H1 (cell line): Measurements from ENCODE around the gene TUBAL3. TPM values are rescaled to one million over a fixed set of nuclear protein-coding genes. Genes with fewer than 3 reads are reported as not detected.
A peak's percentile ranks its signal among the peaks of the same experiment; 100 is the strongest.

Experiments used
- CTCF ChIA-PET: fragments of 300-600 bp; sonication (Branson Sonifier 250); formaldehyde crosslinking; loops from one replicate; lab custom pipeline; 2021; ENCODE audit not compliant: partially characterized antibody; lab: Charles Lee
- POLR2A ChIA-PET: fragments of 300-600 bp; sonication (Branson Sonifier 250); formaldehyde crosslinking; loops from one replicate; lab custom pipeline; 2021; ENCODE audit warnings: inconsistent platforms; ENCODE audit not compliant: partially characterized antibody; lab: Charles Lee
- DNase-seq, 2 experiments: peaks; one replicate each; pipeline versions ENCODE4 v3.0.0 to v3.0.0-alpha.2; 2010 to 2022; ENCODE audit warnings: low spot score in 2 of 2, low read depth in 1 of 2, mixed read lengths in 1 of 2
- FAIRE-seq: peaks from 2 replicates; lab custom pipeline; 2011; peaks lifted over from hg19 to GRCh38; lab: Jason Lieb, UNC
- H2AFZ ChIP-seq: 2 replicates; pipeline ENCODE4 v1.8.1; 2012; ENCODE audit warnings: low read length, inconsistent platforms
- H2AK5ac ChIP-seq: 2 replicates; pipeline ENCODE4 v1.6.1; 2013; ENCODE audit warnings: low read depth, low read length
- H2BK120ac ChIP-seq: replicated peaks from 2 replicates; pipeline ENCODE3; 2013; ENCODE audit warnings: low read depth, low read length, inconsistent platforms
- H2BK12ac ChIP-seq: 2 replicates; pipeline ENCODE4 v1.6.1; 2013; ENCODE audit warnings: low read depth, low read length
- H2BK15ac ChIP-seq: 2 replicates; pipeline ENCODE4 v1.6.1; 2013; ENCODE audit warnings: low read length
- H2BK20ac ChIP-seq: 2 replicates; pipeline ENCODE4 v1.6.1; 2013; ENCODE audit warnings: low read length
- H2BK5ac ChIP-seq: 2 replicates; pipeline ENCODE4 v1.6.1; 2013; ENCODE audit warnings: low read depth, low read length
- H3K14ac ChIP-seq: 2 replicates; pipeline ENCODE4 v1.6.1; 2013; ENCODE audit warnings: inconsistent platforms; ENCODE audit not compliant: insufficient read length
- H3K18ac ChIP-seq: 2 replicates; pipeline ENCODE4 v1.6.1; 2013; ENCODE audit warnings: low read length; ENCODE audit errors: extremely low read depth
- H3K23ac ChIP-seq: 2 replicates; pipeline ENCODE4 v1.6.1; 2013; ENCODE audit warnings: inconsistent platforms; ENCODE audit not compliant: insufficient read length
- H3K23me2 ChIP-seq: 2 replicates; pipeline ENCODE4 v1.6.1; 2013; ENCODE audit warnings: low read depth, low read length
- H3K27ac ChIP-seq: 2 replicates; pipeline ENCODE4 v1.6.1; 2011; ENCODE audit warnings: low read depth, low read length, inconsistent platforms
- H3K27me3 ChIP-seq, 4 experiments: replicated peaks in 1 of 4; 1 replicate in 1 of 4; 2 replicates in 3 of 4; pipeline versions ENCODE4 v1.6.1 to v1.8.1; 2011 to 2013; ENCODE audit warnings: low read length in 3 of 4, mild to moderate bottlenecking in 3 of 4, inconsistent platforms in 2 of 4, mixed read lengths in 2 of 4, moderate library complexity in 1 of 4; ENCODE audit not compliant: control insufficient read depth in 3 of 4, insufficient read depth in 3 of 4; ENCODE audit errors: extremely low read depth in 1 of 4
- H3K36me3 ChIP-seq, 4 experiments: 2 replicates each; pipeline versions ENCODE4 v1.6.1 to v1.8.1; 2011 to 2013; ENCODE audit warnings: mild to moderate bottlenecking in 4 of 4, low read length in 3 of 4, moderate library complexity in 2 of 4, control low read depth in 1 of 4, inconsistent platforms in 1 of 4; ENCODE audit not compliant: insufficient read depth in 4 of 4, control insufficient read depth in 2 of 4
- H3K4ac ChIP-seq: replicated peaks from 2 replicates; pipeline ENCODE3; 2013; ENCODE audit warnings: low read length, low read depth, mixed read lengths, inconsistent platforms; ENCODE audit not compliant: insufficient read length
- H3K4me1 ChIP-seq, 4 experiments: replicated peaks in 1 of 4; 1 replicate in 1 of 4; 2 replicates in 3 of 4; pipeline versions ENCODE4 v1.6.1 to v1.8.1; 2011 to 2013; ENCODE audit warnings: low read length in 3 of 4, inconsistent platforms in 2 of 4, mixed read lengths in 1 of 4; ENCODE audit not compliant: insufficient read depth in 4 of 4, control insufficient read depth in 3 of 4
- H3K4me2 ChIP-seq, 2 experiments: 2 replicates each; pipeline versions ENCODE4 v1.6.1 to v1.8.1; 2011 to 2013; ENCODE audit warnings: low read depth in 2 of 2, low read length in 2 of 2, control low read depth in 1 of 2, inconsistent platforms in 1 of 2, mild to moderate bottlenecking in 1 of 2; ENCODE audit not compliant: insufficient read depth in 1 of 2
- H3K4me3 ChIP-seq, 4 experiments: fragments of 200-600, 300-600 bp in 1 of 4; sonication (generic), shearing (Covaris generic), sonication (Bioruptor Twin) in 1 of 4; 2 replicates each; pipeline versions ENCODE4 v1.5.1 to v1.8.1; 2011 to 2016; ENCODE audit warnings: low read length in 4 of 4, low read depth in 3 of 4, control low read depth in 2 of 4, inconsistent platforms in 2 of 4, mild to moderate bottlenecking in 2 of 4, mixed read lengths in 1 of 4, moderate library complexity in 1 of 4; ENCODE audit not compliant: insufficient read depth in 2 of 4; ENCODE audit errors: extremely low read depth in 1 of 4
- H3K56ac ChIP-seq: replicated peaks from 2 replicates; pipeline ENCODE3; 2013; ENCODE audit warnings: low read depth, mild to moderate bottlenecking, mixed read lengths, low read length, inconsistent platforms; ENCODE audit not compliant: insufficient read length
- H3K79me1 ChIP-seq: 2 replicates; pipeline ENCODE4 v1.6.1; 2013; ENCODE audit warnings: low read depth, low read length, control low read depth
- H3K79me2 ChIP-seq, 2 experiments: 2 replicates each; pipeline versions ENCODE4 v1.6.1 to v1.8.1; 2012 to 2013; ENCODE audit warnings: low read length in 2 of 2, mild to moderate bottlenecking in 2 of 2, inconsistent platforms in 1 of 2; ENCODE audit not compliant: insufficient read depth in 2 of 2, control insufficient read depth in 1 of 2
- H3K9ac ChIP-seq, 4 experiments: replicated peaks in 1 of 4; 1 replicate in 1 of 4; 2 replicates in 3 of 4; pipeline versions ENCODE4 v1.6.1 to v1.8.1; 2011 to 2013; ENCODE audit warnings: low read depth in 3 of 4, low read length in 3 of 4, control low read depth in 2 of 4, mild to moderate bottlenecking in 2 of 4, moderate library complexity in 2 of 4, inconsistent platforms in 1 of 4; ENCODE audit errors: extremely low read depth in 1 of 4
- H3K9me3 ChIP-seq, 2 experiments: 2 replicates each; pipeline versions ENCODE4 v1.6.1 to v1.8.1; 2012 to 2013; ENCODE audit warnings: mild to moderate bottlenecking in 2 of 2, moderate library complexity in 2 of 2, control low read depth in 1 of 2, inconsistent platforms in 1 of 2, low read depth in 1 of 2, low read length in 1 of 2, mixed read lengths in 1 of 2; ENCODE audit not compliant: insufficient read depth in 2 of 2
- H4K20me1 ChIP-seq, 2 experiments: replicated peaks in 1 of 2; 2 replicates each; pipeline versions ENCODE3 to v1.8.1; 2011 to 2013; ENCODE audit warnings: inconsistent platforms in 2 of 2, low read length in 2 of 2, mild to moderate bottlenecking in 1 of 2; ENCODE audit not compliant: insufficient read depth in 2 of 2, control insufficient read depth in 1 of 2
- H4K5ac ChIP-seq: 2 replicates; pipeline ENCODE4 v1.6.1; 2013; ENCODE audit warnings: low read length, low read depth, mixed read lengths, inconsistent platforms; ENCODE audit not compliant: insufficient read length
- H4K8ac ChIP-seq: 2 replicates; pipeline ENCODE4 v1.8.0; 2013; ENCODE audit warnings: mild to moderate bottlenecking, moderate library complexity, low read length, inconsistent platforms; ENCODE audit not compliant: insufficient read depth; ENCODE audit errors: extremely low read depth
- H4K91ac ChIP-seq: replicated peaks from 2 replicates; pipeline ENCODE3; 2013; ENCODE audit warnings: low read length, mixed read lengths, inconsistent platforms; ENCODE audit not compliant: insufficient read length
- KDM4A ChIP-seq: IDR thresholded peaks from one replicate; pipeline ENCODE4 v1.7.1; 2012; ENCODE audit warnings: low read depth, mild to moderate bottlenecking, moderate library complexity, low read length, inconsistent platforms; ENCODE audit not compliant: severe bottlenecking
- RAD21 ChIP-seq, 2 experiments: IDR thresholded peaks in 1 of 2; conservative IDR thresholded peaks in 1 of 2; 2 replicates each; pipeline ENCODE4 v1.6.1; 2011; ENCODE audit warnings: low read depth in 2 of 2, low read length in 2 of 2, improper control_type of control experiment in 1 of 2, inconsistent platforms in 1 of 2, mild to moderate bottlenecking in 1 of 2, moderate library complexity in 1 of 2
- TAF7 ChIP-seq: optimal IDR thresholded peaks from 2 replicates; pipeline ENCODE3; 2011; ENCODE audit warnings: low read depth, mild to moderate bottlenecking, inconsistent platforms, low read length, moderate library complexity, borderline replicate concordance
- WGBS, 2 experiments: shearing (Covaris generic) in 1 of 2; methylation state at CpG; one replicate each; pipeline versions ENCODE4 v1.1.6 to v1.1.7; 2013 to 2015; ENCODE audit warnings: low lambda C conversion rate in 2 of 2, mixed read lengths in 2 of 2, inconsistent platforms in 1 of 2, low coverage in 1 of 2, missing lambda C conversion rate in 1 of 2; ENCODE audit not compliant: insufficient replicate concordance in 2 of 2, insufficient coverage in 1 of 2, insufficient read length in 1 of 2; ENCODE audit errors: extremely low coverage in 1 of 2, missing lambda C conversion rate in 1 of 2; 5-methylcytosine and 5-hydroxymethylcytosine counted together
- polyA plus RNA-seq, 7 experiments: library from polyadenylated mRNA; depleted of rRNA in 3 of 7; stranded (reverse) in 5 of 7; unstranded in 2 of 7; fragments of >200 nt in 5 of 7; fragments of 200-250 nt in 2 of 7; gene quantifications; 1 replicate in 5 of 7; 2 replicates in 1 of 7; 4 replicates in 1 of 7; pipeline versions ENCODE4 v1.2.1 to v1.2.3, GENCODE V29; 2011 to 2013; ENCODE audit warnings: missing spikeins in 2 of 7, mixed read lengths in 2 of 7
- total RNA-seq: library from RNA; stranded (reverse); fragmentation: NEBNext Ultra II Directional; extraction: Animal tissue kit (Norgen Biotek cat#: 25700); gene quantifications from 2 replicates; pipeline ENCODE4 v1.2.1, GENCODE V29; 2021
- TF ChIP-seq, protein P1 (sequence below): IDR thresholded peaks from 2 replicates; pipeline ENCODE4 v1.6.1; 2012; ENCODE audit warnings: inconsistent platforms
- TF ChIP-seq, protein P2 (sequence below): IDR thresholded peaks from 2 replicates; pipeline ENCODE4 v1.6.1; 2011; ENCODE audit warnings: low read depth, mild to moderate bottlenecking, low read length; ENCODE audit not compliant: insufficient read depth
- TF ChIP-seq, protein P3 (sequence below), 3 experiments: IDR thresholded peaks; 1 replicate in 2 of 3; 2 replicates in 1 of 3; pipeline versions ENCODE4 v1.5.1 to v1.6.1; 2011; ENCODE audit warnings: low read length in 3 of 3, mild to moderate bottlenecking in 3 of 3, inconsistent platforms in 2 of 3, low read depth in 1 of 3, moderate library complexity in 1 of 3; ENCODE audit not compliant: insufficient read depth in 1 of 3; ENCODE audit errors: control extremely low read depth in 1 of 3

Gene TUBAL3
- total and polyA plus RNA-seq, 2 of the 8 experiments (the other 6 are each of a cell fraction or from before 2014, with no cell fraction given) = 0.17 TPM; not detected in 1

DNA sequence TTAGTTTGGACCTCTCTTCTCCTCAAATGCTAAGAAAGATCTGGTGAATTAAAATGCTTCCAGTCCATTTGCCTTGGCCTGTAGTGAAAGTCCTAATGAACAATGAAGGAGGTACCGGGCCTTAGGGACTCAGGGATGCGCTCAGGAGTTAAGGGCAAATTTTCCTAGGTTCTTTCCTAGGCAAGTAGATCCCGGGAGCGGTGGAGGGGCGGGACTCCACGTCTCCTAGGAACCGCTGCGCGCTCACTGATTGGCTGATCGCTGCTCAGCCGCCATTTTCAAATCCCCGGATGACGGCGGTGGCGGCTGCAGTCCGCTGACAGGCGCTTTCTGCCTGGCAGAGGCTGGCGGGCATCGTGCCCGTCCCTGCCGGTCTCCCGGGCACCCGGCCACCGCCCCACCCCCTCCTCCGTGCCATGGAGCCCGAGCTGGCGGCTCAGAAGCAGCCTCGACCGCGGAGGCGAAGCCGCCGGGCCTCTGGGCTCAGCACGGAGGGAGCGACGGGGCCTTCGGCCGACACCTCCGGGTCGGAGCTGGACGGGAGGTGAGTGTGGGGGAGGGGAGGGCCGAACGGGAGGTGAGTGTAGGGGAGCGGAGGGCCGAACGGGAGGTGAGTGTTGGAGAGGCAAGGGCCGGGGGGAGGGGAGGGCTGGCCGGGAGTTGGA is 7.8 kb upstream of the TUBAL3 start, which contains the start of gene NET1:
Gene NET1, plus strand, starts transcription at position 281 of the 665 bp plus-strand sequence. Its CDS starts 136 bp downstream, at position 417.
- CTCF ChIA-PET = interaction anchor here (1.1 to 1.2 kb wide), 2 partner anchors 11 to 217 kb away, joined by 3 to 5 read pairs; no protein-coding TSS in a partner anchor
- H2AFZ ChIP-seq = peak within 1 kb of the TSS; percentile 89
- H3K4me3 ChIP-seq = peak within 1 kb of the TSS; percentile 63 to 97 (median 74)
- peak within 1 kb of the TSS; percentile 32 for H4K91ac ChIP-seq
- peaks cover 3 to 5% of the 10 kb centered on the region in 2 experiments for H4K20me1 ChIP-seq
- H3K9me3 ChIP-seq = 0 out of 4 replicates have a peak, but pooled peaks cover under 1 to 4% of the 10 kb centered on the region in 2 experiments
- H2BK20ac ChIP-seq = no peak within 1 kb of the TSS
- H3K27ac ChIP-seq = peak within 1 kb of the TSS; percentile 76; the same call in 1 of the 2 replicates
- peaks cover 4% of the 10 kb centered on the region for H3K23me2 ChIP-seq
- H3K79me1 ChIP-seq = peaks cover 5% of the 10 kb centered on the region; the same call in 1 of the 2 replicates
- H3K4me1 ChIP-seq = peaks cover 4 to 14% (median 7%) of the 10 kb centered on the region in 4 experiments
- H3K27me3 ChIP-seq = no peaks in the 10 kb centered on the region
- no peaks in the 10 kb centered on the region for H3K36me3 ChIP-seq
- peak within 1 kb of the TSS; percentile 48 for H4K5ac ChIP-seq
- H2BK5ac ChIP-seq = peak within 1 kb of the TSS; percentile 78; the same call in 1 of the 2 replicates
- no peak within 1 kb of the TSS for H3K23ac ChIP-seq
- no peak within 1 kb of the TSS for H3K4ac ChIP-seq
- peak within 1 kb of the TSS; percentile 82; the same call in 1 of the 2 replicates for H3K18ac ChIP-seq
- peak within 1 kb of the TSS; percentile 37 for H3K56ac ChIP-seq
- peak within 1 kb of the TSS; percentile 78 for H4K8ac ChIP-seq
- peak within 1 kb of the TSS; percentile 64 to 91 (median 79); a peak in 6 of 7 replicates for H3K9ac ChIP-seq
- FAIRE-seq (no peak), DNase-seq (peak; percentile 83 to 95)
- no peak within 1 kb of the TSS for H2BK12ac ChIP-seq
- POLR2A ChIA-PET = interaction anchor here (0.9 to 2.3 kb wide), 2 partner anchors 29 to 35 kb away, joined by 3 to 7 read pairs; no protein-coding TSS in a partner anchor
- H3K79me2 ChIP-seq = peaks cover 21 to 45% of the 10 kb centered on the region in 2 experiments
- 0% methylated on average over 16 of the region's 48 CpGs; no CpG with 5 or more reads in 1 of the 2 experiments for WGBS, 2 experiments
- H3K14ac ChIP-seq = no peak within 1 kb of the TSS
- no peak within 1 kb of the TSS for H2BK15ac ChIP-seq
- H2AK5ac ChIP-seq = no peak within 1 kb of the TSS
- no peak within 1 kb of the TSS for H2BK120ac ChIP-seq
- H3K4me2 ChIP-seq = peak within 1 kb of the TSS; percentile 62 to 72
- TF ChIP-seq, protein P1, sequence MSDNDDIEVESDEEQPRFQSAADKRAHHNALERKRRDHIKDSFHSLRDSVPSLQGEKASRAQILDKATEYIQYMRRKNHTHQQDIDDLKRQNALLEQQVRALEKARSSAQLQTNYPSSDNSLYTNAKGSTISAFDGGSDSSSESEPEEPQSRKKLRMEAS = peak; percentile 65
- TF ChIP-seq, protein P2, sequence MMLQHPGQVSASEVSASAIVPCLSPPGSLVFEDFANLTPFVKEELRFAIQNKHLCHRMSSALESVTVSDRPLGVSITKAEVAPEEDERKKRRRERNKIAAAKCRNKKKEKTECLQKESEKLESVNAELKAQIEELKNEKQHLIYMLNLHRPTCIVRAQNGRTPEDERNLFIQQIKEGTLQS = no peak
- peak; percentile 76 for TF ChIP-seq KDM4A
- no peak for TF ChIP-seq RAD21 (IDR thresholded peaks at IDR 0.05 in 1 of 2, conservative IDR thresholded peaks at IDR 0.05 in 1 of 2; ENCODE audit: low read depth in 2 of 2, low read length in 2 of 2)
- peak; percentile 32 for TF ChIP-seq TAF7
- TF ChIP-seq, protein P3, sequence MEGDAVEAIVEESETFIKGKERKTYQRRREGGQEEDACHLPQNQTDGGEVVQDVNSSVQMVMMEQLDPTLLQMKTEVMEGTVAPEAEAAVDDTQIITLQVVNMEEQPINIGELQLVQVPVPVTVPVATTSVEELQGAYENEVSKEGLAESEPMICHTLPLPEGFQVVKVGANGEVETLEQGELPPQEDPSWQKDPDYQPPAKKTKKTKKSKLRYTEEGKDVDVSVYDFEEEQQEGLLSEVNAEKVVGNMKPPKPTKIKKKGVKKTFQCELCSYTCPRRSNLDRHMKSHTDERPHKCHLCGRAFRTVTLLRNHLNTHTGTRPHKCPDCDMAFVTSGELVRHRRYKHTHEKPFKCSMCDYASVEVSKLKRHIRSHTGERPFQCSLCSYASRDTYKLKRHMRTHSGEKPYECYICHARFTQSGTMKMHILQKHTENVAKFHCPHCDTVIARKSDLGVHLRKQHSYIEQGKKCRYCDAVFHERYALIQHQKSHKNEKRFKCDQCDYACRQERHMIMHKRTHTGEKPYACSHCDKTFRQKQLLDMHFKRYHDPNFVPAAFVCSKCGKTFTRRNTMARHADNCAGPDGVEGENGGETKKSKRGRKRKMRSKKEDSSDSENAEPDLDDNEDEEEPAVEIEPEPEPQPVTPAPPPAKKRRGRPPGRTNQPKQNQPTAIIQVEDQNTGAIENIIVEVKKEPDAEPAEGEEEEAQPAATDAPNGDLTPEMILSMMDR (IDR thresholded peaks at IDR 0.05; ENCODE audit: control extremely low read depth in 1 of 3, insufficient read depth in 1 of 3, low read depth in 1 of 3, low read length in 3 of 3) = no peak
